Breast epithelium (tissue), 4 donors: ENCODE results near the gene SEMA6C. TPM values are rescaled to one million over a fixed set of nuclear protein-coding genes. Genes with fewer than 3 reads are reported as not detected.
"Not testable (repeated sequence)": the region's sequence is repeated elsewhere in the genome, so short reads cannot be mapped to it uniquely, and the experiment has no call there.

Experiments
- DNase-seq, 2 donors: peaks; one replicate each; pipeline ENCODE4 v3.0.0-alpha.2; 2019; ENCODE audit warnings: low spot score in 2 of 2
- H3K27ac ChIP-seq, 2 donors: fragments of 200-600 bp; sonication (generic) in 1 of 2; one replicate each; pipeline ENCODE4 v1.5.1; 2016 to 2019; ENCODE audit warnings: mild to moderate bottlenecking in 1 of 2
- H3K27me3 ChIP-seq, 2 donors: fragments of 200-600 bp; sonication (generic) in 1 of 2; one replicate each; pipeline versions ENCODE4 v1.5.1 to v1.6.0; 2017 to 2019; ENCODE audit warnings: control low read depth in 1 of 2, mild to moderate bottlenecking in 1 of 2
- H3K36me3 ChIP-seq: fragments of 200-600 bp; one replicate; pipeline ENCODE4 v1.5.1; 2019
- H3K4me1 ChIP-seq, 2 donors: fragments of 200-600 bp; sonication (generic); one replicate each; pipeline ENCODE4 v1.5.1; 2016 to 2019; ENCODE audit warnings: control low read depth in 1 of 2
- H3K4me3 ChIP-seq, 3 donors: fragments of 200-600 bp; sonication (generic); 1 replicate in 2 of 3; 2 replicates in 1 of 3; pipeline ENCODE4 v1.5.1; 2016 to 2019; ENCODE audit warnings: mild to moderate bottlenecking in 3 of 3, moderate library complexity in 2 of 3
- H3K9me3 ChIP-seq, 2 donors: fragments of 200-600 bp; sonication (generic) in 1 of 2; one replicate each; pipeline ENCODE4 v1.5.1; 2016 to 2019; ENCODE audit warnings: control low read depth in 1 of 2
- POLR2A ChIP-seq: fragments of 450-650 bp; IDR thresholded peaks from one replicate; pipeline ENCODE4 v1.6.1; 2016; ENCODE audit warnings: antibody characterized with exemption, mild to moderate bottlenecking, moderate library complexity
- POLR2AphosphoS5 ChIP-seq, 3 donors: sonication (generic); formaldehyde crosslinking; IDR thresholded peaks; one replicate each; pipeline ENCODE4 v1.6.1; 2017; ENCODE audit warnings: antibody characterized with exemption in 3 of 3
- intact Hi-C: fragments of 100-400 bp; cut with DNase I; formaldehyde crosslinking; loops from one replicate; pipeline ENCODE4 v1.15.1; 2023; ENCODE audit warnings: low total_unique reads
- total RNA-seq, 3 donors: library from RNA; depleted of rRNA; stranded (reverse); fragments of >200 nt; gene quantifications; one replicate each; pipeline ENCODE4 v1.1.0, GENCODE V29; 2016
- TF ChIP-seq, protein P1 (sequence below), 3 donors: fragments of 450-650 bp; IDR thresholded peaks; one replicate each; pipeline ENCODE4 v1.5.1; 2016 to 2017; ENCODE audit warnings: antibody characterized with exemption in 3 of 3, mild to moderate bottlenecking in 3 of 3, moderate library complexity in 3 of 3

SEMA6C gene
- total RNA-seq, 3 donors from 2014 or later, result 2.9 to 6.4 (median 5.2) TPM

- intact Hi-C loops, result no loop called here
- no peaks in the 10 kb centered on the region for H3K9me3 ChIP-seq
- H3K27ac ChIP-seq, result peak within 1 kb of the TSS; percentile 85 to 86
Measured at GRCh38 chr1:151189637-151190445, 43.4 kb upstream of the SEMA6C start, which contains the start of gene VPS72. Gene VPS72 (minus strand): TSS chr1:151190197. CDS start chr1:151190121, 76 bp downstream.

GRCh38 chr1:151188667-151189066, 42.2 kb upstream of the SEMA6C start:
- H3K36me3 ChIP-seq, H3K9me3 ChIP-seq, DNase-seq, H3K27me3 ChIP-seq, intact Hi-C loops: not testable (repeated sequence)
- peaks cover 0 to 12% of the 10 kb centered on the region in 2 donors for H3K4me1 ChIP-seq
- H3K27ac ChIP-seq, result peak overlapping the region in 1 of 2 donors; percentile 85
- peak overlapping the region; percentile 86 to 93 (median 89) for H3K4me3 ChIP-seq

More at GRCh38 chr1:151189637-151190445, 43.4 kb upstream of the SEMA6C start, which contains the start of gene VPS72:
- peak; percentile 79 to 83 for DNase-seq
- no peaks in the 10 kb centered on the region for H3K27me3 ChIP-seq
- peaks cover 0 to 12% of the 10 kb centered on the region in 2 donors for H3K4me1 ChIP-seq
- no peaks in the 10 kb centered on the region for H3K36me3 ChIP-seq
- TF ChIP-seq POLR2AphosphoS5 (IDR thresholded peaks at IDR 0.05) (peak; percentile 28 to 85 (median 77)), POLR2A (peak; percentile 39)
- TF ChIP-seq, protein P1, sequence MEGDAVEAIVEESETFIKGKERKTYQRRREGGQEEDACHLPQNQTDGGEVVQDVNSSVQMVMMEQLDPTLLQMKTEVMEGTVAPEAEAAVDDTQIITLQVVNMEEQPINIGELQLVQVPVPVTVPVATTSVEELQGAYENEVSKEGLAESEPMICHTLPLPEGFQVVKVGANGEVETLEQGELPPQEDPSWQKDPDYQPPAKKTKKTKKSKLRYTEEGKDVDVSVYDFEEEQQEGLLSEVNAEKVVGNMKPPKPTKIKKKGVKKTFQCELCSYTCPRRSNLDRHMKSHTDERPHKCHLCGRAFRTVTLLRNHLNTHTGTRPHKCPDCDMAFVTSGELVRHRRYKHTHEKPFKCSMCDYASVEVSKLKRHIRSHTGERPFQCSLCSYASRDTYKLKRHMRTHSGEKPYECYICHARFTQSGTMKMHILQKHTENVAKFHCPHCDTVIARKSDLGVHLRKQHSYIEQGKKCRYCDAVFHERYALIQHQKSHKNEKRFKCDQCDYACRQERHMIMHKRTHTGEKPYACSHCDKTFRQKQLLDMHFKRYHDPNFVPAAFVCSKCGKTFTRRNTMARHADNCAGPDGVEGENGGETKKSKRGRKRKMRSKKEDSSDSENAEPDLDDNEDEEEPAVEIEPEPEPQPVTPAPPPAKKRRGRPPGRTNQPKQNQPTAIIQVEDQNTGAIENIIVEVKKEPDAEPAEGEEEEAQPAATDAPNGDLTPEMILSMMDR (IDR thresholded peaks at IDR 0.05), result peak; percentile 31 to 59 (median 56)
- peak within 1 kb of the TSS; percentile 86 to 93 (median 89) for H3K4me3 ChIP-seq

DNA sequence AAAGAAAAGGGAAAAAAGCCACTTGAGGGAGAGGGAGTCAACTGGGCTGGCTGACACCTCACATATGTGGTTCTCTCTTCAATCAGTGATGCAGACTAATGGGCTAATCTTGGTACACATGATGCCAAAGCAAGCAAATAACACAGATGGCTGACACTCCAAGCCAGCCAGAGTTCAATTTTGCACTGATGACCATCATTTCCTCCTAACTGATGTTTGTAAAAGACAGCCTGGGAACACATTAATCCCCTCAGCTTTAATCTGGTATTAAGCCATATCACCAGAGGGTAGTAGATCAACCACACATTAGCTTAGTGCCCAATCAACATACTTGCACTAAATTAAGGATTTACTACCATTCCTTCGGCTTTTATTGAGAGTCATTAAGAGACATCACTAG, 40.8 kb upstream of the SEMA6C start:
- DNase-seq, result no peak
- Histone ChIP-seq H3K4me1 (peaks cover 0 to 12% of the 10 kb centered on the region in 2 donors), H3K27me3 (no peaks in the 10 kb centered on the region), H3K9me3 (no peaks in the 10 kb centered on the region), H3K36me3 (no peaks in the 10 kb centered on the region), H3K4me3 (no peak overlapping the region), H3K27ac (no peak overlapping the region)
- intact Hi-C loops, result no loop called here
- TF ChIP-seq POLR2A (no peak), POLR2AphosphoS5 (IDR thresholded peaks at IDR 0.05) (no peak)
- TF ChIP-seq, protein P1 (IDR thresholded peaks at IDR 0.05), result no peak

GRCh38 chr1:151184211-151184610, 37.8 kb upstream of the SEMA6C start:
- no peaks in the 10 kb centered on the region for H3K36me3 ChIP-seq
- DNase-seq, result no peak
- peaks cover 0 to 10% of the 10 kb centered on the region in 2 donors for H3K4me1 ChIP-seq
- no peak overlapping the region for H3K27ac ChIP-seq
- H3K27me3 ChIP-seq, result no peaks in the 10 kb centered on the region
- TF ChIP-seq, protein P1 (IDR thresholded peaks at IDR 0.05), result no peak
- TF ChIP-seq POLR2AphosphoS5 (IDR thresholded peaks at IDR 0.05) (no peak), POLR2A (no peak)
- no peaks in the 10 kb centered on the region for H3K9me3 ChIP-seq
- intact Hi-C loops, result no loop called here
- H3K4me3 ChIP-seq, result no peak overlapping the region

GRCh38 chr1:151176514-151177045, 30.1 kb upstream of the SEMA6C start:
- no peak overlapping the region for H3K27ac ChIP-seq
- intact Hi-C loops, result no loop called here
- no peaks in the 10 kb centered on the region for H3K4me1 ChIP-seq
- TF ChIP-seq POLR2AphosphoS5 (IDR thresholded peaks at IDR 0.05) (no peak), POLR2A (no peak)
- TF ChIP-seq, protein P1 (IDR thresholded peaks at IDR 0.05), result no peak
- H3K36me3 ChIP-seq, result no peaks in the 10 kb centered on the region
- no peak overlapping the region for H3K4me3 ChIP-seq
- H3K9me3 ChIP-seq, result no peaks in the 10 kb centered on the region
- no peaks in the 10 kb centered on the region for H3K27me3 ChIP-seq
- DNase-seq, result no peak
